ENCODE results near the gene DNMT3A.

- no peak for TF ChIP-seq CTCF (conservative IDR thresholded peaks at IDR 0.05)
- no peak for TF ChIP-seq ZFX (IDR thresholded peaks at IDR 0.05)
These were observed 49.3 kb downstream of the DNMT3A start for GRCh38 chr2:25292408-25292807.

Data from C4-2B (cell line).